NCI-H2171 (cell line): ENCODE data around the gene TK2.
"Not testable (repeated sequence)": the region's sequence is repeated elsewhere in the genome, so short reads cannot be mapped to it uniquely, and the experiment has no call there.

ENCODE experiments used
- DNase-seq: peaks from one replicate; lab custom pipeline; 2025; lab: John Stamatoyannopoulos, UW

Gene TK2

GRCh38 chr16:66549284-66550131, at the start of gene TK2:
Gene TK2 (minus strand): TSS chr16:66550122. CDS start chr16:66550061, 61 bp downstream.
- peak; percentile 44 for DNase-seq

- no peak for DNase-seq
Observed at GRCh38 chr16:66598111-66598510, 48.2 kb upstream of the TK2 start.

GRCh38 chr16:66596986-66597848, 47.3 kb upstream of the TK2 start:
- DNase-seq = no peak

GRCh38 chr16:66596559-66596958, 46.6 kb upstream of the TK2 start:
- not testable (repeated sequence) for DNase-seq

GRCh38 chr16:66594739-66595138, 44.8 kb upstream of the TK2 start:
- DNase-seq = no peak

GRCh38 chr16:66592814-66593213, 42.9 kb upstream of the TK2 start:
- DNase-seq = no peak

GRCh38 chr16:66592241-66592640, 42.3 kb upstream of the TK2 start:
- no peak for DNase-seq

GRCh38 chr16:66591018-66591417, 41.1 kb upstream of the TK2 start:
- no peak for DNase-seq

- no peak for DNase-seq
Observed at GRCh38 chr16:66590322-66590721, 40.4 kb upstream of the TK2 start.

GRCh38 chr16:66588981-66589713, 39.2 kb upstream of the TK2 start:
- no peak for DNase-seq

GRCh38 chr16:66587881-66588600, 38.1 kb upstream of the TK2 start:
- no peak for DNase-seq

- DNase-seq = no peak
Observed at GRCh38 chr16:66585481-66586239, 35.7 kb upstream of the TK2 start.

GRCh38 chr16:66581246-66581952, 31.5 kb upstream of the TK2 start:
- no peak for DNase-seq

GRCh38 chr16:66580605-66581209, 30.8 kb upstream of the TK2 start:
- DNase-seq = no peak

- DNase-seq = no peak
Observed at GRCh38 chr16:66578651-66579531, 29.0 kb upstream of the TK2 start, which contains the start of gene CMTM2. Gene CMTM2 (plus strand): TSS chr16:66579463. CDS start chr16:66579608, 145 bp downstream.

- DNase-seq = no peak
Observed at GRCh38 chr16:66576296-66576695, 26.4 kb upstream of the TK2 start.

- no peak for DNase-seq
Observed at GRCh38 chr16:66575060-66575459, 25.1 kb upstream of the TK2 start.

- no peak for DNase-seq
Observed at GRCh38 chr16:66574531-66574930, 24.6 kb upstream of the TK2 start.

- DNase-seq = no peak
Observed at GRCh38 chr16:66574081-66574480, 24.2 kb upstream of the TK2 start.
